Measurements from ENCODE around the gene NT5M.

DNA sequence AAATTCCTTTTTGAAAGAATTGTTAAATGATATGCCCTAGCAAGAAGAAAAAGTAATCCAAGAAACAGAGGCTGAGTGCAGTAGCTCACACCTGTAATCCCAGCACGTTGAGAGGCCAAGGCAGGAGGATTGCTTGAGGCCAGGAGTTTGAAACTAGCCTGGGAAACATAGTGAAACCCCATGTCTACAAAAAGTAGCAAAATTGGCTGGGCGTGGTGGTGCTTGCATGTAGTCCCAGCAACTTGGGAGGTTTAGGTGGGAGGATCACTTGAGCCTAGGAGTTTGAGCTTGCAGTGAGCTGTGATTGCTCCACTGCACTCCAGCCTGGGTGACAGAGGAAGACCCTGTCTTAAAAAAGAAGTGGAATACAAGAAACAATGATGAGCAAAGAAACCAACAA lies 56.1 kb downstream of the NT5M start:
- TF ChIP-seq MTF1 (CRISPR knock-in tag; IDR thresholded peaks at IDR 0.05; ENCODE audit: borderline replicate concordance), result no peak
- TF ChIP-seq, protein P1, sequence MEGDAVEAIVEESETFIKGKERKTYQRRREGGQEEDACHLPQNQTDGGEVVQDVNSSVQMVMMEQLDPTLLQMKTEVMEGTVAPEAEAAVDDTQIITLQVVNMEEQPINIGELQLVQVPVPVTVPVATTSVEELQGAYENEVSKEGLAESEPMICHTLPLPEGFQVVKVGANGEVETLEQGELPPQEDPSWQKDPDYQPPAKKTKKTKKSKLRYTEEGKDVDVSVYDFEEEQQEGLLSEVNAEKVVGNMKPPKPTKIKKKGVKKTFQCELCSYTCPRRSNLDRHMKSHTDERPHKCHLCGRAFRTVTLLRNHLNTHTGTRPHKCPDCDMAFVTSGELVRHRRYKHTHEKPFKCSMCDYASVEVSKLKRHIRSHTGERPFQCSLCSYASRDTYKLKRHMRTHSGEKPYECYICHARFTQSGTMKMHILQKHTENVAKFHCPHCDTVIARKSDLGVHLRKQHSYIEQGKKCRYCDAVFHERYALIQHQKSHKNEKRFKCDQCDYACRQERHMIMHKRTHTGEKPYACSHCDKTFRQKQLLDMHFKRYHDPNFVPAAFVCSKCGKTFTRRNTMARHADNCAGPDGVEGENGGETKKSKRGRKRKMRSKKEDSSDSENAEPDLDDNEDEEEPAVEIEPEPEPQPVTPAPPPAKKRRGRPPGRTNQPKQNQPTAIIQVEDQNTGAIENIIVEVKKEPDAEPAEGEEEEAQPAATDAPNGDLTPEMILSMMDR (IDR thresholded peaks at IDR 0.05 in 2 of 3, conservative IDR thresholded peaks at IDR 0.05 in 1 of 3; ENCODE audit: insufficient read depth in 2 of 3, low read depth in 1 of 3, low read length in 3 of 3), result no peak
- no peak for TF ChIP-seq ARID2 (IDR thresholded peaks at IDR 0.05)

Measured in K562 (cell line).